Skeletal muscle tissue (tissue), 4 donors: ENCODE measurements around the gene TTLL11. TPM values are rescaled to one million over a fixed set of nuclear protein-coding genes. Genes with fewer than 3 reads are reported as not detected.

Source experiments
- H3K27ac ChIP-seq: one replicate; pipeline ENCODE4 v1.7.0; 2013; ENCODE audit warnings: mild to moderate bottlenecking, low read depth, low read length, inconsistent platforms
- H3K27me3 ChIP-seq, 3 donors: one replicate each; pipeline ENCODE4 v1.7.0; 2013; ENCODE audit warnings: low read length in 3 of 3; ENCODE audit not compliant: control insufficient read depth in 3 of 3, insufficient read depth in 3 of 3
- H3K36me3 ChIP-seq, 3 donors: one replicate each; pipeline ENCODE4 v1.7.0; 2013; ENCODE audit warnings: low read length in 3 of 3; ENCODE audit not compliant: control insufficient read depth in 3 of 3, insufficient read depth in 3 of 3
- H3K4me1 ChIP-seq, 3 donors: one replicate each; pipeline ENCODE4 v1.7.0; 2013; ENCODE audit warnings: low read length in 3 of 3, mild to moderate bottlenecking in 3 of 3; ENCODE audit not compliant: control insufficient read depth in 3 of 3, insufficient read depth in 3 of 3
- H3K4me3 ChIP-seq, 3 donors: one replicate each; pipeline ENCODE4 v1.7.0; 2013; ENCODE audit warnings: low read length in 3 of 3
- H3K9ac ChIP-seq, 3 donors: one replicate each; pipeline ENCODE4 v1.7.0; 2013; ENCODE audit warnings: low read length in 3 of 3, mild to moderate bottlenecking in 3 of 3, moderate library complexity in 2 of 3, low read depth in 1 of 3
- H3K9me3 ChIP-seq, 3 donors: one replicate each; pipeline ENCODE4 v1.7.0; 2013; ENCODE audit warnings: low read length in 3 of 3; ENCODE audit not compliant: control insufficient read depth in 3 of 3
- total RNA-seq: library from RNA; depleted of rRNA; stranded (reverse); fragments of >200 nt; gene quantifications from one replicate; pipeline ENCODE4 v1.2.3, GENCODE V29; 2014
- donor health status: Osteomylitis.

The TTLL11 gene
- total RNA-seq, 1 donor from 2014 or later: 13.0 TPM

GRCh38 chr9:122095010-122095767, 2.1 kb upstream of the TTLL11 start:
- no peaks in the 10 kb centered on the region for H3K27me3 ChIP-seq
- peaks cover 29 to 41% (median 32%) of the 10 kb centered on the region in 3 donors for H3K4me1 ChIP-seq
- H3K9ac ChIP-seq: no peak overlapping the region
- H3K27ac ChIP-seq: no peak overlapping the region
- H3K4me3 ChIP-seq: no peak overlapping the region
- H3K9me3 ChIP-seq: no peaks in the 10 kb centered on the region
- peaks cover 0 to 2% (median 0%) of the 10 kb centered on the region in 3 donors for H3K36me3 ChIP-seq

GRCh38 chr9:122091682-122092592, 1.2 kb downstream of the TTLL11 start:
- Histone ChIP-seq H3K36me3 (peaks cover 0 to 2% (median 0%) of the 10 kb centered on the region in 3 donors), H3K9ac (peak overlapping the region; percentile 80 to 91 (median 83)), H3K4me3 (peak overlapping the region; percentile 86 to 93 (median 90)), H3K4me1 (peaks cover 50 to 62% (median 61%) of the 10 kb centered on the region in 3 donors), H3K27me3 (no peaks in the 10 kb centered on the region), H3K27ac (peak overlapping the region; percentile 82), H3K9me3 (no peaks in the 10 kb centered on the region)

GRCh38 chr9:122090981-122091380, 2.1 kb downstream of the TTLL11 start:
- Histone ChIP-seq H3K9ac (peak overlapping the region; percentile 80 to 91 (median 83)), H3K4me1 (peaks cover 53 to 69% (median 68%) of the 10 kb centered on the region in 3 donors), H3K9me3 (no peaks in the 10 kb centered on the region), H3K4me3 (peak overlapping the region; percentile 86 to 93 (median 90)), H3K27me3 (no peaks in the 10 kb centered on the region), H3K36me3 (peaks cover 0 to 2% (median 0%) of the 10 kb centered on the region in 3 donors), H3K27ac (peak overlapping the region; percentile 82)

- Histone ChIP-seq H3K9ac (peak overlapping the region; percentile 10 to 91 (median 83)), H3K36me3 (peaks cover 0 to 2% (median 0%) of the 10 kb centered on the region in 3 donors), H3K4me3 (peak overlapping the region; percentile 86 to 93 (median 90)), H3K4me1 (peaks cover 55 to 71% (median 71%) of the 10 kb centered on the region in 3 donors), H3K9me3 (no peaks in the 10 kb centered on the region), H3K27me3 (no peaks in the 10 kb centered on the region), H3K27ac (no peak overlapping the region)
These were observed 2.7 kb downstream of the TTLL11 start for GRCh38 chr9:122090287-122090883.

GRCh38 chr9:122088880-122089706, 4.0 kb downstream of the TTLL11 start:
- H3K9ac ChIP-seq: no peak overlapping the region
- peaks cover 56 to 80% (median 79%) of the 10 kb centered on the region in 3 donors for H3K4me1 ChIP-seq
- peak overlapping the region in 1 of 3 donors; percentile 17 for H3K4me3 ChIP-seq
- H3K27me3 ChIP-seq: no peaks in the 10 kb centered on the region
- H3K36me3 ChIP-seq: peaks cover 0 to 2% (median 0%) of the 10 kb centered on the region in 3 donors
- no peaks in the 10 kb centered on the region for H3K9me3 ChIP-seq
- peak overlapping the region; percentile 69 for H3K27ac ChIP-seq

- no peaks in the 10 kb centered on the region for H3K9me3 ChIP-seq
- H3K27ac ChIP-seq: peak overlapping the region; percentile 69
- H3K9ac ChIP-seq: peak overlapping the region in 2 of 3 donors; percentile 11 to 30
- peaks cover 0 to 2% (median 0%) of the 10 kb centered on the region in 3 donors for H3K36me3 ChIP-seq
- peaks cover 52 to 79% (median 74%) of the 10 kb centered on the region in 3 donors for H3K4me1 ChIP-seq
- peak overlapping the region in 2 of 3 donors; percentile 1 to 36 for H3K4me3 ChIP-seq
- H3K27me3 ChIP-seq: no peaks in the 10 kb centered on the region
These were observed 5.5 kb downstream of the TTLL11 start for GRCh38 chr9:122087406-122088200.

- H3K9me3 ChIP-seq: no peaks in the 10 kb centered on the region
- no peak overlapping the region for H3K9ac ChIP-seq
- H3K27ac ChIP-seq: peak overlapping the region; percentile 69
- peaks cover 49 to 73% (median 66%) of the 10 kb centered on the region in 3 donors for H3K4me1 ChIP-seq
- no peak overlapping the region for H3K4me3 ChIP-seq
- H3K36me3 ChIP-seq: peaks cover 0 to 2% (median 0%) of the 10 kb centered on the region in 3 donors
- no peaks in the 10 kb centered on the region for H3K27me3 ChIP-seq
These were observed 6.2 kb downstream of the TTLL11 start for GRCh38 chr9:122086873-122087272.

- Histone ChIP-seq H3K9me3 (no peaks in the 10 kb centered on the region), H3K9ac (no peak overlapping the region), H3K27ac (peak overlapping the region; percentile 57), H3K4me1 (peaks cover 35 to 60% (median 54%) of the 10 kb centered on the region in 3 donors), H3K36me3 (no peaks in the 10 kb centered on the region), H3K27me3 (no peaks in the 10 kb centered on the region), H3K4me3 (no peak overlapping the region)
These were observed 7.8 kb downstream of the TTLL11 start for GRCh38 chr9:122085260-122085659.
